OCI-LY1 (cell line): ENCODE results near the gene PRPS1.

Experiments used
- EZH2 ChIP-seq: fragments of 200-600 bp; sonication (generic), shearing (Covaris generic); IDR thresholded peaks from 2 replicates; pipeline ENCODE4 v1.8.0; 2017; ENCODE audit warnings: borderline replicate concordance, mixed run types, mild to moderate bottlenecking, antibody characterized with exemption, low read length, moderate library complexity, mixed read lengths
- TF ChIP-seq, protein P1 (sequence below): fragments of 200-600 bp; sonication (generic), shearing (Covaris generic); IDR thresholded peaks from 2 replicates; pipeline ENCODE4 v1.5.1; 2017; ENCODE audit warnings: mild to moderate bottlenecking, antibody characterized with exemption, low read length, moderate library complexity, mixed read lengths

DNA sequence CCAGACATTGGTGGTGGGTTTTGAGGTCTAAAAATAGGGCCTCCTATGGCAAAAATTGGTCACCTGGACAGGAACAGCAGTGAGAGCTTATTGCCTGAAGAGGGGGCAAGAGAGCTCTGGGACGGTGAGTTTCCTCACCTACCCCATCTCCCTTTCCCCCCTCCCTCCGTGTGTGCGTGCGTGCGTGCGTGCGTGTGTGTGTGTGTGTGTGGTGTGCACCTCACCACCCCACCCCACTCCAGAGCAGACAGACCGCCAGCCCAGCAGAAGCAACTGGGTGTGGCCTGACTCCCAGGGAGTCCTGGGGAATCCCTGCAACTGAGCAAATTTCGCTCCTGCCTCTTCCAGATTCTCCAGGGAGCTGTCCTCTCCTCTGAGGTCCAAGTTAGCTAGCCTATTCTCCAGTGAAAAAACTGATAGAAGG is 44.7 kb downstream of the PRPS1 start:
- TF ChIP-seq, protein P1, sequence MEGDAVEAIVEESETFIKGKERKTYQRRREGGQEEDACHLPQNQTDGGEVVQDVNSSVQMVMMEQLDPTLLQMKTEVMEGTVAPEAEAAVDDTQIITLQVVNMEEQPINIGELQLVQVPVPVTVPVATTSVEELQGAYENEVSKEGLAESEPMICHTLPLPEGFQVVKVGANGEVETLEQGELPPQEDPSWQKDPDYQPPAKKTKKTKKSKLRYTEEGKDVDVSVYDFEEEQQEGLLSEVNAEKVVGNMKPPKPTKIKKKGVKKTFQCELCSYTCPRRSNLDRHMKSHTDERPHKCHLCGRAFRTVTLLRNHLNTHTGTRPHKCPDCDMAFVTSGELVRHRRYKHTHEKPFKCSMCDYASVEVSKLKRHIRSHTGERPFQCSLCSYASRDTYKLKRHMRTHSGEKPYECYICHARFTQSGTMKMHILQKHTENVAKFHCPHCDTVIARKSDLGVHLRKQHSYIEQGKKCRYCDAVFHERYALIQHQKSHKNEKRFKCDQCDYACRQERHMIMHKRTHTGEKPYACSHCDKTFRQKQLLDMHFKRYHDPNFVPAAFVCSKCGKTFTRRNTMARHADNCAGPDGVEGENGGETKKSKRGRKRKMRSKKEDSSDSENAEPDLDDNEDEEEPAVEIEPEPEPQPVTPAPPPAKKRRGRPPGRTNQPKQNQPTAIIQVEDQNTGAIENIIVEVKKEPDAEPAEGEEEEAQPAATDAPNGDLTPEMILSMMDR, result peak; percentile 51
- TF ChIP-seq EZH2, result no peak
